ENCODE measurements around the gene HK2. TPM values are rescaled to one million over a fixed set of nuclear protein-coding genes. Genes with fewer than 3 reads are reported as not detected.

HK2 gene
- total RNA-seq, 1 donor = 13.5 TPM

GRCh38 chr2:74856599-74856998, 22.7 kb downstream of the HK2 start:
- no peak for DNase-seq (ENCODE audit: low read depth in 2 of 3, low spot score in 2 of 3)

- DNase-seq (ENCODE audit: low read depth in 2 of 3, low spot score in 2 of 3) = no peak
Measured at GRCh38 chr2:74857215-74857614, 23.3 kb downstream of the HK2 start.

GRCh38 chr2:74857725-74858124, 23.8 kb downstream of the HK2 start:
- no peak for DNase-seq (ENCODE audit: low read depth in 2 of 3, low spot score in 2 of 3)

GRCh38 chr2:74858281-74858680, 24.4 kb downstream of the HK2 start:
- peak in 1 of 3 donors; percentile 18 for DNase-seq (ENCODE audit: low read depth in 2 of 3, low spot score in 2 of 3)

GRCh38 chr2:74860079-74860478, 26.2 kb downstream of the HK2 start:
- DNase-seq (ENCODE audit: low read depth in 2 of 3, low spot score in 2 of 3) = no peak

- DNase-seq (ENCODE audit: low read depth in 2 of 3, low spot score in 2 of 3) = no peak
Measured at GRCh38 chr2:74860521-74860920, 26.6 kb downstream of the HK2 start.

GRCh38 chr2:74861531-74861930, 27.6 kb downstream of the HK2 start:
- DNase-seq (ENCODE audit: low read depth in 2 of 3, low spot score in 2 of 3) = no peak

- DNase-seq (ENCODE audit: low read depth in 2 of 3, low spot score in 2 of 3) = peak in 1 of 3 donors; percentile 27
Measured at GRCh38 chr2:74862020-74862964, 28.4 kb downstream of the HK2 start.

GRCh38 chr2:74863802-74864248, 29.9 kb downstream of the HK2 start:
- no peak for DNase-seq (ENCODE audit: low read depth in 2 of 3, low spot score in 2 of 3)

GRCh38 chr2:74864728-74865722, 31.1 kb downstream of the HK2 start:
- peak in 2 of 3 donors; percentile 60 to 66 for DNase-seq (ENCODE audit: low read depth in 2 of 3, low spot score in 2 of 3)

- DNase-seq (ENCODE audit: low read depth in 2 of 3, low spot score in 2 of 3) = no peak
Measured at GRCh38 chr2:74865770-74866674, 32.1 kb downstream of the HK2 start.

GRCh38 chr2:74867841-74868658, 34.1 kb downstream of the HK2 start:
- no peak for DNase-seq (ENCODE audit: low read depth in 2 of 3, low spot score in 2 of 3)

- no peak for DNase-seq (ENCODE audit: low read depth in 2 of 3, low spot score in 2 of 3)
Measured at GRCh38 chr2:74869517-74869916, 35.6 kb downstream of the HK2 start.

- no peak for DNase-seq (ENCODE audit: low read depth in 2 of 3, low spot score in 2 of 3)
Measured at GRCh38 chr2:74870951-74871350, 37.0 kb downstream of the HK2 start.

GRCh38 chr2:74871414-74871813, 37.5 kb downstream of the HK2 start:
- DNase-seq (ENCODE audit: low read depth in 2 of 3, low spot score in 2 of 3) = no peak

GRCh38 chr2:74872389-74872836, 38.5 kb downstream of the HK2 start:
- no peak for DNase-seq (ENCODE audit: low read depth in 2 of 3, low spot score in 2 of 3)

- DNase-seq (ENCODE audit: low read depth in 2 of 3, low spot score in 2 of 3) = no peak
Measured at GRCh38 chr2:74873012-74873665, 39.2 kb downstream of the HK2 start.

Measured in hematopoietic multipotent progenitor cell (in vitro differentiated cells).